GM18508 (cell line): Measurements from ENCODE around the gene CDH4.

Experiments used
- ATAC-seq: cut with Tn5 transposase; IDR thresholded peaks from one replicate; pipeline ENCODE4 v1.9.1; 2021; ENCODE audit warnings: moderate number of reproducible peaks; ENCODE audit not compliant: insufficient read depth, unreplicated experiment

CDH4 gene

DNA sequence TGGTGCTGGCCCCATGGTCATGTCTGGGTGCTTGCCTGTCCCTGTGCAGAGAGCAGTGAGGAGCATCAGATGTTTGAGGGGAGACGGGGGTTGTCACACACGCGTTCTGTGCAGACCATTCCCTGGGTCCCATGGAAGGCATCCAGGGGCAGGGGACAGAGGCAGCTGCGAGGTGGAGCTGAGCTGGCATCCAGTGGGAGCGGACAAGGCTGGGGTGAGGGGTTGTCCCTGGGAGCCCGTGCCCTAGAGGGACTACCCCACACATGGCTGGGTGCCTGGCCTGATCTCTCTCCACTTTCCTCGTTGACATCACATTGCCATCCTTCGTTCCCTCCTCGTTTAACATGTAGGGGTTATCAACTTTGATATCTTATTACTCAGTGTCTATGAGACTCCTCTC, 331.3 kb downstream of the CDH4 start:
- ATAC-seq, result no peak

- ATAC-seq, result no peak
Measured at GRCh38 chr20:61584851-61585250, 332.8 kb downstream of the CDH4 start.

DNA sequence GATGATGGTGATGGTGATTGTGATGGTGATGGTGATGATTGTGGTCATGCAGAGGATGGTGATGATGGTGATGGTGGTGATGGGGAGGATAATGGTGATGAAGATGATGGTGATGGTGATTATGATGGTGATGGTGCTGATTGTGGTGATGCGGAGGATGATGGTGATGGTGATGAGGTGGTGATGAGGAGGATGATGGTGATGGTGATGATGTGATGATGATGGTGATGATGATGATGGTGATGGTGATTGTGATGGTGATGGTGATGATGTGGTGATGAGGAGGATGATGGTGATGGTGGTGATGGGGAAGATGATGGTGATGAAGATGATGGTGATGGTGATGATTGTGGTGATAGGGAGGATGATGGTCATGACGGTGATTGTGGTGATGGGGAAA, 333.7 kb downstream of the CDH4 start:
- no peak for ATAC-seq

- no peak for ATAC-seq
Measured at GRCh38 chr20:61587036-61587435, 335.0 kb downstream of the CDH4 start.

GRCh38 chr20:61587681-61588289, 335.7 kb downstream of the CDH4 start:
- no peak for ATAC-seq

DNA sequence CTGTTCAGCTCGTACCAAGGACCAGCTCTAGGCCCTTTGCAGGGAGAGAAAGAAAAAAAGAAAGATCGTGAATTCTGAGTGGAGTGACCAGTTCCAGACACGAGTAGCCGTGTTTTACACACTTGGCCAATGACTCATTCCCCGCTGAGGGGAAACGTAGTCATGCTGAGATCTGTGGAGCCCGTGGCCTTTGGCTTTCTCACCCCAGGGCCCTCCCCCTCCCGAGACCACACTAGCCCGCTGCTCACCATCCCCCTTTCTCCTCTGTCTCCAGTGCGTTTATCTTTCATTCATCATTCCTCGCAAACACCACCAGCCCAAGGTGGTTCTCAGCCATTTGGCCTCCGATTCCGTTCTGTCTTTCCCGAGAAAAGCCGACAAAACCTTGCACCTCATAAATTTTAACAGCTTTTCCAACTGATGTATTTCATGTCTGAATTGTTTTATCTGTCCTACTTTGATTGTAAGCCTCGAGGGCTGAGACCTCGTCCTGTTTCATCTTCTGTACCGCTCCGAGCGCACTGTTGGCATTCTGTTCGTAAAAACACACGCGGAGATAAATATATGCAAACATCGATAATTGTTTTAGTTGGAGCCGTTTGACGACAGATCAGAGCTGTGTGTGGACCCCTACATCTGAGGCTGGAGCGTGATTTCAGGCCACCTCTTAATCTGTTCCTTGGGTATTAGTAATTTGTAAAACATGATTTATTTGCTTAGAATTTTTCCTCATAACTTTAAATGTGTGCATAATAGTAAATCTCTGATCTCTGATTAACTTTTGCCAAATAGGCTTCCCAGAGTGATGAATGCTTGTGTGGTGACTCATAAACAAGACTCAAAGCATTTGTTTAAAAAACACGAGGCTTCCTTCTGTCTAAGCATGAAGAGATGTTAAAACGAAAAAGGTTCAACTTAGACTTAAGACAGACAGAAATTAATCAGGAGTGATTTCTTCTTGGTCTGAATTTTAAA, 336.6 kb downstream of the CDH4 start:
- no peak for ATAC-seq

- ATAC-seq, result no peak
Measured at GRCh38 chr20:61590236-61590635, 338.2 kb downstream of the CDH4 start.

DNA sequence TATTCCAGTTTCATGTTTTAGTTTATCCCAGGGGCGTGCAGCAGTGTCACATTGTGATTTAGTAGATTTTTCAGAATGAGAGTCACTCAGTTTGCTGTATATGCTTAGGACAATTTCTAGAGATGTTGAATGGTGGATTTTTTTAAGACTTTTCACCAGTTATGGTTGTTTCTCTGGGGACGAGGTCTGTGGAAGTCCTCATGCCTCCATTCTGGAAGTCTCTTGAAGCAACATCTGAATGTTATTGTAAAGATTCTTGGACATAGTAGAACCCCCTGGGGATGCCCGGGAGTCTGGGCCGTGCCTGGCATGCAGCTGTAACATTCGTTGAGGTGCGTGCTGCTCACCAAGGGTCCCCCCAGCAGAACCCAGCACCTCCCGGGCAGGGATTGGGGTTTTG, 341.5 kb downstream of the CDH4 start:
- no peak for ATAC-seq

GRCh38 chr20:61594198-61594597, 342.1 kb downstream of the CDH4 start:
- no peak for ATAC-seq

DNA sequence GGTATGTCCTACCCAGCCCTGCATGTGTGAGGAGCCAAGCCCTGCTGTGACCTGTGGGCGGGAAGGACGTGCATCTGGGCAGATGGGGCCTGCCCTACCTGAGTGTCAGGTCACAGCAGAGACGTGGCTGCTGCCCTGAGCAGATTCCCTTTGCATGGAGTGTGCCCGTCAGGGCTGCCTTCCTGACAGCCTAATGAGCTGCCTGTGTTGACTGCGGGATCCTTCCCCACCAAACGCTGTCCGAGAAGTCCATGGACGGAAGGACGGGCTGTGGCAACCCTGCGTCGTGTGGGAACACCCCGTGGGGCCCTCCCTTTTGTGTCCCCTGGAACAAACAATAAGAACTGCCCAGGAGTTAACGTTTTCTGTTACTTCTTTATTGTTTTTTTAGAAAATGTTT, 343.2 kb downstream of the CDH4 start:
- ATAC-seq, result no peak

GRCh38 chr20:61596687-61597330, 344.7 kb downstream of the CDH4 start:
- ATAC-seq, result no peak

- ATAC-seq, result no peak
Measured at GRCh38 chr20:61597996-61598395, 345.9 kb downstream of the CDH4 start.

DNA sequence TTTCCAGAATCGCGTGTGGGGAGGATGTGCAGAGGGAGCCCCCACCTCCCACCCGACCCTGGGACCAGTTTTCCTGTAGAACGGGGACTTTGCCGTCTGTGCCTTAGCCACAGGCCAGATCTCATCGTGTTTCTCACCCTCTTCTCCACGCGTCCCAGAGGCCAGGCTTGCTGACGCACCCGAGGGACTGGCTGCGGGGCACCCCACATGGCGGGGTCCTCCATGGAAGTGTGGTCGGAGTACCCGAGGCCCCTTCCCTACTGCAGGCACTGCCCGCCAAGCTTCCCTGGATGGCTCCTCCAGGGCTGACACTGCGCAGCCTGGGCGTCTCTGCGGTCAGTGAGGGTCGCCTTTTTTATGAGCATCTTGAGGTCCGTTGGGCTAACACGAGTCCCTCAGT, 346.5 kb downstream of the CDH4 start:
- ATAC-seq, result no peak

DNA sequence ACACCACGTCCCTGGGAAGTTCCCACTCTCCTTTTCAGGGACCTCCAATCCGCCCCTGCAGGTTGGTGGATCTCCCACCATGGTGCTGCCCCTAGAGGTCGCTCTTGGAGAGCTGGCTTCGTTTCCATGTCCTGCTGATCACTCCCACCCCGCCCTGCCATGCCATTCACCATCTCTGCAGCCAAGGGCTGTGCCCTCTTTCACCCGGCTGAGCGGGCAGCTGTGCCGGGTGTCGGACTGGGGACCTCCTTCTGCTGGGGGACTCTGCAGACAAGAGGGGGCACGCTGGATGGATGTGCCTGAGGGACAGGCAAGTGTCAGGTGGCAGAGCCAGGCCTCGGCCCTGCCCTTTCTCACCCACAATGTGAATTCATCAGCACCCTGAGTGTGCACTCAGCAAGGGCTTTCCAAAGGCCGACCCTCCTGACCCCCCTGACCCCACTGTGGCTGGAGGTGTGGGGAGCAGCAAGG, 347.0 kb downstream of the CDH4 start:
- ATAC-seq, result no peak

- no peak for ATAC-seq
Measured at GRCh38 chr20:61599541-61599992, 347.5 kb downstream of the CDH4 start.

GRCh38 chr20:61600016-61600415, 348.0 kb downstream of the CDH4 start:
- ATAC-seq, result no peak

- no peak for ATAC-seq
Measured at GRCh38 chr20:61601361-61601760, 349.3 kb downstream of the CDH4 start.

DNA sequence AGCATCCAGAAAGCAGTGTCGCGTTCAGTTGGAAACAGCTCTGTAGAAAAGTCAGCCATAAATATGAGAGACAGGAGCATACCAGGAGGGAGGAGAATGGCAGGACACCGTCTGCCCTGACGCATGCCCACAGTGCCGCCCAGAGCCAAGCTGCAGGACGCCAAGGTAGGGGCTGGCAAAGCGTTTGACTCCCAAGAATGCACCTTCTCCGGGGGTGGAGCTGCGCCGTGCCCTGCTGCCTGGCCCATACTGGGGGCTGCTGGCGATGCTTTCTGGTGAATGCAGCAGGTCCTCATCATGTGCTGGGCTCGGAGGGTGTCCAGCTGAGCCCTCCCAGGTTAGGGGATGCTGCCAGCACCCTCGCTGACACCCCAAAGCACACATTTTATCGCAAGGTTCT, 349.8 kb downstream of the CDH4 start:
- no peak for ATAC-seq

GRCh38 chr20:61603715-61604114, 351.7 kb downstream of the CDH4 start:
- ATAC-seq, result no peak

GRCh38 chr20:61604549-61604948, 352.5 kb downstream of the CDH4 start:
- no peak for ATAC-seq

- no peak for ATAC-seq
Measured at GRCh38 chr20:61605283-61605682, 353.2 kb downstream of the CDH4 start.
